ENCODE results near the gene ZNF330.
"Not testable (repeated sequence)": the region's sequence is repeated elsewhere in the genome, so short reads cannot be mapped to it uniquely, and the experiment has no call there.

The ZNF330 gene

DNA sequence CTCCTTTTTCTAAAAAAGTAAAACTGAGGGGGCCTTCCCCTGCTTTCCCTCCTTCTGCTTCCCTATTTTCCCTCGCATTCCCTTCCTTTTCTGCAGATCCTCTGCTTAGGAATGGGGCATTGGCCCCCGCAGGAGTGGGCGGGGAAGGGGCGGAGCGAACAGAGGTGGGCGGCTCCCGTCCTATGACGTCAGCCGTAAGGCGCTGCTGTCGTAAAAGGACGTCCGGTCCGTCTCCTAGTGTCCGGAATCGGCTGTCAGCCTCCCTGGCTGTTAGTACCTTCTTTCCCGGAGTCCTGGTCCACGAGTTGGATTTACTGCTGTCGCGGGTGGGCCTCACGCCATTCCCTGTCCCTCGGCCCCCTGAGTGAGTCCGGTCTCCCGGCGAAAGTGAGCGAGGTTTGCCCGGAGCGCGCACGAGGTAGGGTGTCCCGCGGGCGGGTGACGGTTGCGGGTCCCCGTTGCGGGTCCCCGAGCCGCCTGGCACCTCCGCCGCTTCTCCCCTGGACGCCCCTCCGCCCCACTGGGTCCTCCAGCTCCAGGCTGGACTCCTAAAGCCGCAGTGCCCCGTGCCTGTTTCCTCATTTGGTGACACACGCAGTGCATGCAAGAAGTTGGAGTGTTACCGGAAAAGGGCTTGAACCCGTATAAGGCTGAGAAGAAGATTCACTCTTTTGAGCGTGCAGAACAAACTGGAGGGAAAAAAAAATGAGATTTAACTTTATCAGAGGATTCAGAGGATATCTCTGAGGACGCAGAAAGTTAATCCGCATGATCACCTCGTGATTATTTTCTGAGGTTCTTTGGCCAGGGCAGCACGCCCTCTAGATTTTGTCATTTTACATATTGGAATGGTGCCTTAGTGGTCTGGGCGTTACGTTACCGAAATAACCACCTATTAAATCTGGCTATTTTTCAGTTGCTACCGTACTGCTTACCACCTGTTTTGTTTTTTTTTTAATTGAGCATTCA is at the start of gene ZNF330:
Gene ZNF330 (plus strand): TSS at position 205 of the 969 bp plus-strand sequence. CDS start 1,477 bp downstream, outside the sequence.
- peak; percentile 67 to 85 (median 82) for DNase-seq (ENCODE audit: low read depth in 3 of 3)

DNA sequence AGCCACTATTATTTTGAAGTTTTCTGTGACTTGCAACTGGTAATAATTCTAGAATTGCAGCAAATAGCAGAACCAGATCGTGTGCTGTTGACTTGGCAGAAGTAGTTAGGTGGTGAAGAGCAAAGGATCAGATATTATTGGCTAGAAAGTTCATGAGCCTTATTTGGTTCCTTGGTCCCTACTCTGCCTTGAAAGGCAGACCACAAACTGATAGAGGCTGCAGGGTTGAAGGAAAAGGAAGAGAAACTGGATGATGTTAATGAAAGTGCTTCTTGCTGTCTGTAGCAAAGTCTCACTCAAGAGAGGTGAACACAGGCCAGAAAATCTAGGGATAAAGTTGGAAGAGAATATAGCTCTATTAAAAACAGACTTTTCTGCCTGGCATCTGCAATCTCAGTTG is 46.2 kb upstream of the ZNF330 start:
- DNase-seq (ENCODE audit: low read depth in 3 of 3), result no peak

DNA sequence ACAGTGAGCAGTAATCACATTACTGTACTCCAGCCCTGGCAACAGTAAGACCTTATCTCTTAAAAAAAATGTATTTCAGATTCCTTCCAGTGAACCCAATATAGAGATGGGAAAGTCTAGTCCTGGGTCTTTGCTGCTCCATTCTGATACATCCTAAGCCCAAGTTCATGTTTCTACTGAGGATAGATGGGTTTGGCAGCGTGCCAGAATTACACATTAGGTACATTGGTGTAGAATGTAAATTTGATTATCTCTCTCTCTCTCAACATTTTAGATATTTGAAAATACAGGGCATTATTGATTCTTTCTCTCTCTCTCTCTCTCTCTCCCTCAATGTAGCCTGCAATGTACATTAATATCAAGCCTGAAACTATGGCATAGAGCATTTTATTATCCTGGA is 43.5 kb upstream of the ZNF330 start:
- no peak for DNase-seq (ENCODE audit: low read depth in 3 of 3)

DNA sequence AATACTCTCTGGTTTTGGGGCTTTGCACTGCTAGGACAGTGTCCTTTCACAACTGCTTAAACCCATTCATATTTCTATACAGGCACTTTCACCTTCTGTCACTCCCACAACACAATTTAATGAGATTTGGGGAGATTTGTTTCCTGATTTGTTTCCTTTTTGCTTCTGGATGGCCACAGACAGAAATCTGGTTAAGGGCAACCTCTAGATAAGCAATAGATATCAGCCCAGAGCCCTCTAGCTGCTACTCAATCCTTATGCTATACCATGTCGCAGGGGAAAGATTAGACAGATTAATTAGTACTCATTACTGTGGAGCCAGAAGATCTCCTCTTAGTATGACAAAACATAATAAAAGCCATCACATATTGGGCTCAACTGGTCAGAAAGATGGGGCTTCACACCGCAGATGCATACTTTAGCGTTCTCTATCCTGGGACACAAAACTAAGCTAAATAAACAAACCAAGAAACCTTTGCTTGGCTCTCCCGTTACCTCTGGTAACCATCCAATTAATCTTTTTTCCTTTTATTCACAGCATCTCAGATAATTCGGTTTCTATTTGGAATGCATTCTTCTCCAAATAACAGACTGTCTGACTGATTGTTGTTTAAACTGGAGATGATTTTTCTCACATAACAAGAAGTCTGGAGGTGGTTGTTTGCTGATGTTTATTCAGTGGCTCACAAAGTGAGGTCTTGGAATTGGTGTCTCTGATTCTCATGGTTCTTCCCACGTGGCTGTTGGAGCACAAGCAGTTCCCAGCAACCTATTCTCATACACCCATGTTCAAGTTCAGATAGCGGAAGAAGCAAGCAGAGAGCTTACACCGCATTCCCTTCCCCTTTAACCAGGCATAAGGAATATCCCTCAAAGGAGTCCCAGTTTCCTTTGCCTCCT is 41.0 kb upstream of the ZNF330 start:
- no peak for DNase-seq (ENCODE audit: low read depth in 3 of 3)

DNA sequence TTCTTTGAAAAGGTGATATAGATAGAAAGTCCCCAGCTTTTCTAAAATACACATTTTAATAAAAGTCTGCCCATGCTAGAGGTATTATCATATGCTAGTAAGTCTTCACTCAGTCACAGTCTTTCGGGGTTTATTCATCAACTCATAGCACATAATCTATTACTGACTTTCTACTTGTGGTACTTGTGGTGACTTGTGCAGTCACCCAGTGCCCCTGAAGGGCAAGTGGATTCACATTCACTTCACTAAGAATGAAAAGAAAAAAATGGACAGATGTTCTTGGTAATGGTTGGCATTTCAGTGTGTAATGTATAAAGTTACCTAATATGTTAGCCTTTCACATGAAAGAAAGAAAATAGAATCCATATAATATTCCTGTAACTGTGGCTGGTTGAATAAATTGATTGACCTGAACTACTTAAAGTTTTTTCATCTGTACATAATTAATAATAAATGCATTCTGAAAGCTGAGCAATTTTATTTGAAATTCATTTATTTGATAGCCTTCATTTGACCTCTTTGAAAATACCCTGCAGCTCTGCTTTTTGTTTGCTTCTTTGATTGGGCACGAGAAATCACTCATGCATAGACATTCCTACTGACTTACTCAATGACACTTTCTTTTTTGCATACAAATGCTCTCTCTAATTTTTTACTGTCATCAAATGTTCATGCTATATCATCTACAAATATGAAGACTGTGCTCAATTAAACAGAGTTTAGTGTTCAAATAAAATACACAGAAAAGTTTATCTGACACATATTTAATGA is 39.5 kb upstream of the ZNF330 start:
- DNase-seq (ENCODE audit: low read depth in 3 of 3), result no peak

DNA sequence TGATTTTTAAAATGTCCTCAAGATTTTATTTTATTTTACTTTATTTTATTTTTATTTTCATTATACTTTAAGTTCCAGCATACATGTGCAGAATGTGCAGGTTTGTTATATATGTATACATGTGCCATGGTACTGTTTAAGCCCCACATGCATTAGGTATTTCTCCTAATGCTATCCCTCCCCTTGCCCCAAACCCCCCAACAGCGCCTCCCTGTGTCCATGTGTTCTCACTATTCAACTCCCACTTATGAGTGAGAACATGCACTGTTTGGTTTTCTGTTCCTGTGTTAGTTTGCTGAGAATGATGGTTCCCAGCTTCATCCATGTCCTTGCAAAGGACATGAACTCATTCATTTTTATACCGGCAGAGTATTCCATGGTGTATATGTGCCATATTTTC is 37.2 kb upstream of the ZNF330 start:
- not testable (repeated sequence) for DNase-seq (ENCODE audit: low read depth in 3 of 3)

DNA sequence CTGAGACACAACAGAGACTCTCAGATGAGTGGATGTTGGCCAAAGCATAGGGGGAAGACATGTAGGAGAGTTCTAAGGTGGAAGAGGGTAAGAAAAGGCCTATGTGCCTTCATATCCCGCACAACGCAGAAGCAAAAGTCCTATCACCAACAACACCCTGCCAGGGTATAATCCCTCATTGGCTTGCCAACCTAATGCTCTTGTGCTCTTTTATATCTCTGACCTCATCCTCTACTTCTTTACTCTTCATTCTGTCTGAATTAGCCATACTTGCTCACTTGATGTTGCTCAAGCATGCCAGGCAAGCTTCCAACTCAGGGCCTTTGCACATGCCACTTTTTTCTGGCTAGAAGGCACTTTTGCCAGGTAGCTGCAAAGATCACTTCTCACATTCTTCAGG is 28.1 kb upstream of the ZNF330 start:
- no peak for DNase-seq (ENCODE audit: low read depth in 3 of 3)

DNA sequence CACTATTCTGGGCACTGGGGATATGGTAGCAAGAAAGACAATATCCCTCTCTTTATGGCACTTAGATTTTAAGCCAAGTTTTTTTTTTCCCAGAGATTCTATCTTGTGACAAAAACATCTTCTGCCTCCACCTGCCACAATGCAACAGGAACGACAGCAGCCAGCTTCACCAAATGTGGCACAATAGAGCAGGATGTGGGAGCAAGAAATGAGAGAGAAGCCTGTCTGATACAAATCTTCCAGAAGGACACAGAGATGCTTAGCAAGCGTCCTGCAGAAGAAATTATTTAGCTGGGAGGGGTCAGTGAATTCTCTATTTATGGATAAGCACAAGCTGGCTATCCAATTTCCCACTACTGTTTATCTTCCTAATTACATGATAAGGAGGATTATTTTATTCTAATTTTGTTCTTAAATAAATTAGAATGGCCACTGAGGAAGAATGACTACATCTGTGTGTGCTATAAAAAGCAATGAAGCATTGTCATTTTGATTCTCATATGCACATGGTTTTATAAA is 27.1 kb upstream of the ZNF330 start:
- no peak for DNase-seq (ENCODE audit: low read depth in 3 of 3)

DNA sequence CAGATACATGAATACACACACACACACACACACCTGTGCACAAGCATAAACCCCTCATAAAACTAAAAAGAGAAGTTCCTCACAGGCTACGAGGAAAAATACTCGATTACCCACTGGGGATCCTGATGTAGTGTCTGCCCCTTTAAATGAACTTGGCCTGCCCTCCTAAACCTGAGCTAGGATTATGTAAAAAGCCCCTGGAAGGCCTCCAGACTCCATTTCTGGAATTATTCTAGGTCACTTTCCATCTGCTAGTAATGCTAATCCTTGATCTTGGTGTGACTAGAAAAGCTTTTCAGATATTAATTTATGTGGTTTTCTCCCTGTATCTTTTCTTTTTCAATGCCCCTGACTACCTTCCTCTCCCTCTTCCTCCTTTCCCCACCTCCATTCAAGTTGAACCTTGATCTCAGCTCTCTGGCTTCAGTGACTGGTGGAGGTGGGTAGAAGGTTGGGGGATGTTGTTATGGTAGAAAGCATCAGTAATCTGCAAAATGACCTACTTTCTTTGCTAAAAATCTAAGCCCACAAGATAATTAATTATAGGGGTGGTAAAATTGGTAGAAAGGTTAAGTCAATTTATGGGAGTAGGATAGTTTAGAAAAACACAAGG is 25.5 kb upstream of the ZNF330 start:
- DNase-seq (ENCODE audit: low read depth in 3 of 3), result no peak

DNA sequence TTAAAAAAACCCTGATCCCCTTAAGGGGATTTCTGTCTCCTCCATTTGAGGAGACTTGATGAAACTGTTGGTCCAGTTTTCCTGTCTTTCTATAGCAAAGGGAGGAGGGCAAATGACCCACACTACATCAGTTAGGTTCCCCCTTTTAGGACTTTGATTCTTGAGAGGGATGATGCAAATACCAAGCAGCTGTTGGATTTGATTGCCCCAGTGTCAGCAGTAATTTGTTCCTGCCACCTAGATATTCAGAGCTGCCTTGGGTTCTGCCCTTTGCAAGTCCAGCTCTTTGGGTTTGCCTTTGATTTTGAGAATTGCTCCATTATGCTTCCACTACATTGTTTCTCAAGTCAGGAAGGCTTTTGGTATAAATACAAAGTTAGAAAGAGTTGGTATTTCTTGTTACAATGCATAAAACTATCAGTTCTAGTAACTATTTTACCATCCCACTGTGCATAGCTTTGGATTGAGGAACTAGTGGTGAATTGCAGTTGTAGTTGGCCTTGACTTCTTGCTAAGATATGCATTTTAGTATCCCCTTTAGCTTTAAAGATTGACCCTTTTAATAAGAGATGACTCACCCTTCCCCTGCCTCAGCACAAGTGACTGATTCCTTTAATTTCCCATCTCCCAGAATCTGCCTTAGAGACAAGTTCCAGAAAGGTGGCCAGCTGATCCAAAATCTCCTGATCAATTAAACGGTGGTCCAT is 24.3 kb upstream of the ZNF330 start:
- DNase-seq (ENCODE audit: low read depth in 3 of 3), result no peak

DNA sequence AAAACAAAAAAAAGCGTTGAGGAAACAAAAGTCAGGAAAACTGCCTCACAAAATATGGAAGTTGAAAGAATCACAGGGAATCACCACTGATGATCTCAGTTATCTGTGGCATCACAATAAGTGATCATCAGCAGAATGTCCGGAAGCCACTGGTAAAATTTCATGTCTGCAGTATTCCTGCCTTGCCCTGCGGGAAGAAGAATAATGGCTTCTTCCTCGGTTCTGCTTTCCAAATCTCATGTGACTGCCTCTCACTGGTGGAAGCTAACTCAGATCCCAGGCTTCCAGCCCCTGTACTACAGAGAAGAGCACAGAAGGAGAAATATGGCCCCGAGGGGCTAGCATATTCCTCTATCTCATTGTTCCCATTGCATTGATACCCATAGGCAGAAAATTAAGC is 12.7 kb upstream of the ZNF330 start:
- DNase-seq (ENCODE audit: low read depth in 3 of 3), result no peak

DNA sequence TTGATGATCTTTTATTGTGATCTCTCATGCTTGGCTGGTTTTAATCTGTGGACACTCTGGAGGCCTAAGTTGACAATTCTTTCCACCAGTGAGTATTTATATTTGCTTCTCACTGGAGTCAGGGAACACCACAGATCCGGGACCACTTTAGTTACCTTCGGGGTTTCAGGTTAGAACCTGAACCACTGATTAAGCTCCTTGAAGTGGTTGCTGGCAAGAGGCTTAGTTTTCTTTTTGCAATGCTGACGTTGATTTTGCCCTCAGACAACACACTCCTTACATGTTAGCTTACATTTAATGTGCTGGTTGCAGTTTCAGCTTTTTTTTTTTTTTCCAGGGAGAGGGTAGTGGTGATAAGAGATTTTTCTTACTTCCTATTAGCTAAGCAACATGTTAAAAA is 10.5 kb upstream of the ZNF330 start:
- DNase-seq (ENCODE audit: low read depth in 3 of 3), result no peak

DNA sequence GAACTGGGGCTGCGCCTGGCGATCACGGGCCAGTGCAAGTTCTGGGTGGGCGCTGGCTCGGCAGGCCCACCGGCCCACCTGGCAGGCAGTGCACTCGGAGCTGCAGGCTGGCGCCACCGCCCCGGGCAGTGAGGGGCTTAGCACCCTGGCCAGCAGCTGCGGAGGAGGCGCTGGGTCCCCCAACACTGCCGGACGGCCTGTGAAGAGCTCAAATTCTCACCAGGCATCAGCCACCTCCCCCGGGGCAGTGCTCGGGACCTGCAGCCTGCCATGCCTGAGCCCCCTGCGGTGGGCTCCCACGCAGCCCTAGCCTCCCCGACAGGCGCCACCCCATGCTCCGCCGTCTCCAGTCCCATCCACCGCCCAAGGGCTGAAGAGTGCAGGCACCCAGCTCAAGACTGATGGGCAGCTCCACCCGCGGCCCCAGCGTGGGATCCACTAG is 7.1 kb upstream of the ZNF330 start:
- DNase-seq (ENCODE audit: low read depth in 3 of 3), result no peak

DNA sequence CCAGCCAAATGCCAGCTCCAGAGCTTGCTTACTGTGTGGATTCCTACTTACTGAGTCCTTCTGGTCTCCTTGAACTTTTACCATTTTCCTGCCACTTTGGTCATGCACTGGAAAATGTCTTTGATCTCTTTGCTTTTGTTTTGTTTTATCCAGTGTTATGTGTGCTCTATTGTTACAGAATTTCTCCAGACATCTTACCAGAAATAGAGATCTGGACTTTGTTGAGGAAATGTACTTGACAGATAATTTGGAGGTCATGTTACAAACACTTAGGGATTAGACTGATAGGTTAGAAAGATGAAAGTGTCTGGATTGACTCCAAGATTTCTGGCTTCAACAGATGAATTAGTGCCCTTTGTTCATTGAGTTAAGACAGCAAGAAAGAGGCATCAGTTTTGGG is 5.7 kb upstream of the ZNF330 start:
- DNase-seq (ENCODE audit: low read depth in 3 of 3), result no peak

DNA sequence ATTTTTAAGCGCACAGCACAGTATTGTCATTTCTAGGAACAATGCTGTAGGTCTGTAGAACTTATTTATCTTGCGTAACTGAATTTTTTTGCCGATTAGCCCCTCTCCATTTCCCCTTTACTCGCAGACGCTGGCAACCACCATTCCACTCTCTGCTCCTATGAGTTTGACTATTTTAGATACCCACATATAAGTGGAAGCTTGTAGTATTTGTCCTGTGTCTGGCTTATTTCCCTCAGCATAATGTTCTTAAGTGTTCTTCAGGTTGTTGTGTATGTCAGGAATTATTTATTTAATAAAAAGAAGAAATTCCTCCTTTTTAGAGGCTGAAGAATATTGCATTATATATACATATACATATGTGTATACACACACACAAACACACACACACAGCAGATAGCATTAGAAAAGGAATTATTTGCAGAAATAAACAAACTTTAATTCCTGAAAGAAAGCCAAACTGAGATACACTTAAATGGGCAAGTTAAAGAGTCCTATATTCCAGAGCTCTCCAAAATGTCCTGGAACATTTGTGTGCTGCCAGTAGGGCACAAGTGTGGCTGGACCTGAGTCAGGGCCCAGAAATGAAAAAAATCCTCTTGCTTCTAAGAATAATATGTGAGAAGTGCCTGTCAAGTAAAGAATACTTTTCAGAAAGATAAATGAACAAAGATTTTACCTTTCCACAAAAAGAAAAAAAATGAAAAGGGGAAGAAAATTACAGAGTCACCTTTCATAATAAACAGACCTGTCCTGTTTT is 4.5 kb upstream of the ZNF330 start:
- DNase-seq (ENCODE audit: low read depth in 3 of 3), result no peak

DNA sequence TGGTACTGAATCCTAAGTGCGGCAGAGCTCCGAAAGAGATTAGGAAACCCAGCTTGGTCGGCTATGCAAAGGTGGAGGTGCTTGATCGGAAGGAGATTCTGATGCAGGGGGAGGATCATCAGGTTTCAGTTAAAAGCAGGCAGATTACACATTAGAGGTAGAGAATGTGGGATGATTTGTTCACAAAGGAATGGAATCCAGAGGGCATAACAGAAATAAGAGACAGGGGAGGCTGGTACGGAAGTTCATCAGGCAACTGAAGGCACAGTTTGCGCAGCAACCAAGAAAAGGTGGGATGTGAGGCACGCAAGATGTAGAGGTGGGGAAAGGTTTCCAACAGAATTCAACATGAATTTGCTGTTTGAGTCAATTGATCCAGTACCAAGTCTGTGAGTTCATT is 424 bp upstream of the ZNF330 start:
- DNase-seq (ENCODE audit: low read depth in 3 of 3), result no peak

DNA sequence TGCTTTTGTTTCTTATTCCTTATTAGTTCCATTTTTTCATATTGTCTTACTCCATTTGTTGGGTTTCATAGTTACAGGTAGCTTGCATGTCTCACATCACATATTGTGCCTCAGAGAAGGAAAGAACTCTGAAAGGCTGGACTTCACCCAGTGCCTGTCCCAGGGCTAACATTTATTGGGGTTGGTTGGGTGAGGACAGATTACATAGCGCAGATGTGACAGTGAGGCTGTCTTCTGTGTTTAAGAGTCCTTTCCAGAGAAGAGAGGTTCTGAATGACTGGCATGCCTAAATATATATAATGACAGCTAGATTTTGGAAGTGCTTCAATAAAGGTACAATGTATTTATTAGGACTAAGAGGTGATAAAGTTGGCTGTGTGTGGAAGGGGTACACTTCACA is 2.7 kb downstream of the ZNF330 start:
- DNase-seq (ENCODE audit: low read depth in 3 of 3), result no peak

DNA sequence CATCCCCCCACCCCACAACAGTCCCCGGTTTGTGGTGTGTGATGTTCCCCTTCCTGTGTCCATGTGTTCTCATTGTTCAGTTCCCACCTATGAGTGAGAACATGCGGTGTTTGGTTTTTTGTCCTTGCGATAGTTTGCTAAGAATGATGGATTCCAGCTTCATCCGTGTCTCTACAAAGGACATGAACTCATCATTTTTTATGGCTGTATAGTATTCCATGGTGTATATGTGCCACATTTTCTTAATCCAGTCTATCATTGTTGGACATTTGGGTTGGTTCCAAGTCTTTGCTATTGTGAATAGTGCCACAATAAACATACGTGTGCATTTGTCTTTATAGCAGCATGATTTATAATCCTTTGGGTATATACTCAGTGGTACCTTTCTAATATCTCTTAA is 6.6 kb downstream of the ZNF330 start:
- not testable (repeated sequence) for DNase-seq (ENCODE audit: low read depth in 3 of 3)

DNA sequence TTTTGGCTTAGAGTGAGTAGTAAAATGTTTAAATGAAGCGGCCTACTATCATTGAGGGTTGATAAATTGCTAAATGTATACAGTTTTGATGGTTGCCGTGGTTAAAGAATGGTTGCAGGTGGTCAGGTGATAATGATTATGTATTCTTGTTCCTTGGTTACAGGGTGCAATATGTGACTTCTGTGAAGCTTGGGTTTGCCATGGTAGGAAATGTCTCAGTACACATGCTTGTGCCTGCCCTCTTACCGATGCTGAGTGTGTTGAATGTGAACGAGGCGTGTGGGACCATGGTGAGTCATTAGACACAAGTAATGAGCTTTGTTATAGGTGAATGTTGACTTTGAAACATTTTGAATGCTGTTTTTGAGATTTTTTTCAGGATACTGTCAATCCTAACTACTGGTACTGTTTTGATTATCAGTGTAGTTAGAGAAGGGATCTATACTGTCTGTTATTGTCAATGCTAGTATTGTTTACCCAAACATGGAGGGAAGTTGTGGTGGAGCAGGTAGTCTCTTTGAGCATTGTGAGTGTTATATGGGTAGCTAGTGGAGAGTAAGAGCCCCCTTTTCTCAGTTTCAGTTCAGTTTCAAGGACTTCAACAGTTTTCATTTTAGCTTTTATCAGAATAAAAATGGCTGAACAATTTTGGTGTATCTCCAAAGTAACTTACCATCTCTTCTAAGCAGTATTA is 8.9 kb downstream of the ZNF330 start:
- DNase-seq (ENCODE audit: low read depth in 3 of 3), result no peak

All from stimulated activated CD4-positive, alpha-beta T cell treated with anti-CD3 and anti-CD28 coated beads, TNF-alpha, amount 100 ng/mL, for 48 hours (primary cell).